Body of pancreas (tissue), 4 donors: ENCODE results near the gene HIP1R. TPM values are rescaled to one million over a fixed set of nuclear protein-coding genes. Genes with fewer than 3 reads are reported as not detected.

ENCODE experiments used
- ATAC-seq: fragments of 150-250 bp; one replicate; pipeline ENCODE4 v1.9.1; 2016
- DNase-seq, 4 donors: peaks; one replicate each; pipeline ENCODE4 v3.0.0-alpha.2; 2019
- H3K27ac ChIP-seq, 4 donors: fragments of 200-600 bp; sonication (generic); 1 replicate in 3 of 4; 2 replicates in 1 of 4; pipeline versions ENCODE4 v1.5.1 to v1.6.1; 2016 to 2019; ENCODE audit warnings: mild to moderate bottlenecking in 1 of 4, mixed read lengths in 1 of 4, moderate library complexity in 1 of 4
- H3K27me3 ChIP-seq, 2 donors: fragments of 200-600 bp; sonication (generic); one replicate each; pipeline ENCODE4 v1.6.0; 2016; ENCODE audit warnings: mild to moderate bottlenecking in 1 of 2
- H3K36me3 ChIP-seq, 2 donors: fragments of 200-600 bp; sonication (generic); replicated peaks in 1 of 2; 2 replicates each; pipeline ENCODE4 v1.5.1; 2016; ENCODE audit warnings: low read depth in 2 of 2; ENCODE audit not compliant: insufficient read depth in 1 of 2
- H3K4me1 ChIP-seq: fragments of 200-600 bp; sonication (generic); one replicate; pipeline ENCODE4 v1.6.0; 2016
- H3K4me3 ChIP-seq, 2 donors: fragments of 200-600 bp; sonication (generic); 1 replicate in 1 of 2; 2 replicates in 1 of 2; pipeline ENCODE4 v1.5.1; 2016 to 2019
- H3K9me3 ChIP-seq, 3 donors: fragments of 200-600 bp; sonication (generic); 1 replicate in 2 of 3; 2 replicates in 1 of 3; pipeline ENCODE4 v1.5.1; 2016
- POLR2A ChIP-seq, 3 donors: fragments of 450-650 bp; IDR thresholded peaks; one replicate each; pipeline ENCODE4 v1.6.1; 2016; ENCODE audit warnings: antibody characterized with exemption in 3 of 3, mild to moderate bottlenecking in 2 of 3
- WGBS, 2 donors: methylation state at CpG; one replicate each; pipeline ENCODE4 v1.1.5; 2017; 5-methylcytosine and 5-hydroxymethylcytosine counted together
- intact Hi-C: fragments of 100-400 bp; cut with DNase I; formaldehyde crosslinking; loops from one replicate; pipeline ENCODE4 v1.15.1; 2023
- total RNA-seq, 2 donors: library from RNA; depleted of rRNA; stranded (reverse); fragments of >200 nt; gene quantifications; one replicate each; pipeline ENCODE4 v1.1.0, GENCODE V29; 2016
- TF ChIP-seq, protein P1 (sequence below), 7 experiments: fragments of 450-650 bp in 4 of 7; fragments of 200-600 bp in 3 of 7; sonication (generic) in 3 of 7; IDR thresholded peaks; one replicate each; pipeline ENCODE4 v1.5.1; 2016 to 2019; ENCODE audit warnings: antibody characterized with exemption in 7 of 7

The HIP1R gene
- total RNA-seq, 2 donors from 2014 or later: 111 to 183 TPM

DNA sequence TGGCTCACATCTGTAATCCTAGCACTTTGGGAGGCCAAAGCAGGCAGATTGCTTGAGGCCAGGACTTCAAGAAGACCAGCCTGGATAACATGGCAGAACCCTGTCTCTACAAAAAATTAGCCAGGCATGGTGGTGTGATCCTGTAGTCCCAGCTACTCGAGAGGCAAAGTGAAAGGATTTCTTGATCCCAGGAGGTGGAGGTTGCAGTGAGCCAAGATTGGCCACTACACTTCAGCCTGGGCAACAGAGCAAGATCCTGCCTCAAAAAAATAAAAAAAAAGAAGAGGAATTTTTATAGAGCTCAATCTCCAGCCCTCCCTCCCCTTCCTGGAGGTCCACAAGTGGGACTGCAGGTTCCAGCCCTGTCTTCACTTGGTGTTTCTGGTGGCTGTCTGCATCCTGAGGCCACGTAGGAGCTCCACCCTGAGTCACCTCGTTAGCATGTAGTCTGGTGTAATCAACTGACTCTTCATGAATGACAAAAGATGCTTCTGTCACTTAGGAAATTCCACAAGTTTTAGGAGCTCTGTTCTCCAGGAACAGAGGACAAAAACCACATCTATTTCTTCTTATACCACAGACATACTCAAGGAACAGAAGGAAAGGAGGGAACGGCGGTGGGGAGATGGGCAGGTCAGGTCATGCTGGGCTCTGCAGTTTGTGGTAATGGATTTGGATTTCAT lies 44.7 kb upstream of the HIP1R start:
- no peak for DNase-seq
- Histone ChIP-seq H3K9me3 (no peaks in the 10 kb centered on the region), H3K4me1 (peaks cover 9% of the 10 kb centered on the region), H3K36me3 (no peaks in the 10 kb centered on the region), H3K27me3 (no peaks in the 10 kb centered on the region), H3K4me3 (no peak overlapping the region), H3K27ac (no peak overlapping the region)
- intact Hi-C loops: loop anchor here (5.0 kb wide), 1 partner anchor 57 kb away; no protein-coding TSS in a partner anchor
- WGBS, 2 donors: 73 to 86% methylated on average over 5 of the region's 5 CpGs
- TF ChIP-seq, protein P1, sequence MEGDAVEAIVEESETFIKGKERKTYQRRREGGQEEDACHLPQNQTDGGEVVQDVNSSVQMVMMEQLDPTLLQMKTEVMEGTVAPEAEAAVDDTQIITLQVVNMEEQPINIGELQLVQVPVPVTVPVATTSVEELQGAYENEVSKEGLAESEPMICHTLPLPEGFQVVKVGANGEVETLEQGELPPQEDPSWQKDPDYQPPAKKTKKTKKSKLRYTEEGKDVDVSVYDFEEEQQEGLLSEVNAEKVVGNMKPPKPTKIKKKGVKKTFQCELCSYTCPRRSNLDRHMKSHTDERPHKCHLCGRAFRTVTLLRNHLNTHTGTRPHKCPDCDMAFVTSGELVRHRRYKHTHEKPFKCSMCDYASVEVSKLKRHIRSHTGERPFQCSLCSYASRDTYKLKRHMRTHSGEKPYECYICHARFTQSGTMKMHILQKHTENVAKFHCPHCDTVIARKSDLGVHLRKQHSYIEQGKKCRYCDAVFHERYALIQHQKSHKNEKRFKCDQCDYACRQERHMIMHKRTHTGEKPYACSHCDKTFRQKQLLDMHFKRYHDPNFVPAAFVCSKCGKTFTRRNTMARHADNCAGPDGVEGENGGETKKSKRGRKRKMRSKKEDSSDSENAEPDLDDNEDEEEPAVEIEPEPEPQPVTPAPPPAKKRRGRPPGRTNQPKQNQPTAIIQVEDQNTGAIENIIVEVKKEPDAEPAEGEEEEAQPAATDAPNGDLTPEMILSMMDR (IDR thresholded peaks at IDR 0.05): no peak
- no peak for TF ChIP-seq POLR2A (IDR thresholded peaks at IDR 0.05)
- ATAC-seq: no peak

DNA sequence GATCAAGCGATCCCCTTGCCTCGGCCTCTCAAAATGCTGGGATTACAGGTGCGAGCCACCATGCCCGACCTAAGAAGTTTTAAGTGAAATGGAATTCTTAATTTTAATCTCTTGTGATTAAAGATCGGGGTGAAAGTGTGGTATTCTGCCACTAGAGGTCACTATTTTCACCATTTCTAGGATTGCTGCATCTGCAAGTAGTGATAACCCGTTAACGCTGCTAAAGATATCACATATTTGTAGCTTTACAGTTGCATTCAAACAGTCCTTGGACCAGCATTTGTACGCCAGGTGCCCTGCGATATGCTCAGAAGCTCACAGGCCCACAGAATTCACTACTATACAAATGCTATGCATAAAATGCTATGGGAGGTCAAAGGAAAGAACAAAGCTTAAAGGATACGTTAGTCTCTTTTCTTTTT lies 41.6 kb upstream of the HIP1R start:
- Histone ChIP-seq H3K36me3 (no peaks in the 10 kb centered on the region), H3K4me3 (no peak overlapping the region), H3K27me3 (no peaks in the 10 kb centered on the region), H3K9me3 (no peaks in the 10 kb centered on the region), H3K4me1 (peaks cover 19% of the 10 kb centered on the region), H3K27ac (no peak overlapping the region)
- TF ChIP-seq, protein P1 (IDR thresholded peaks at IDR 0.05): peak; percentile 54 to 81 (median 72)
- TF ChIP-seq POLR2A (IDR thresholded peaks at IDR 0.05): no peak
- 4 to 6% methylated on average over 10 of the region's 10 CpGs for WGBS, 2 donors
- intact Hi-C loops: loop anchor here (5.0 kb wide), 1 partner anchor 54 kb away; no protein-coding TSS in a partner anchor
- ATAC-seq: peak; percentile 86
- DNase-seq: peak in 2 of 4 donors; percentile 19 to 44

DNA sequence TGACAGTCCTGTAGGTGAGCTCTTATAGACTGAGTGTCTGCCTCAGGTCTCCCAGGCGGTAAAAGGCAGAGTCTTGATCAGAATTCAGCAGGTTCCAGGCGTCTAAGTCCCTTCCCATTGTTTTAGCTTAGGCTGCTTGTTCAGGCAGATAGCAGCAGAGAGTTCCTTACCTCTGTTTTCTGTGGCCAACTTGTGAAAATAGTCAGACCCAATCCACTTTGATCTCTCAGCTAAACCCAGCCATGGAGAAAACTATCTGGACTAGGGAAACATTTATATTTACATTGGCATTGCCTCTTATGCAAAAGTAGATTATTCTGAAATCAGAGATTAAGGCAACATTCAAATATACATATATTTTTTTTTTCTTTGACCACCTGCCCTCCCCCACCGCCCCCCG lies 39.5 kb upstream of the HIP1R start:
- H3K4me3 ChIP-seq: no peak overlapping the region
- ATAC-seq (no peak), DNase-seq (no peak)
- TF ChIP-seq, protein P1 (IDR thresholded peaks at IDR 0.05): no peak
- TF ChIP-seq POLR2A (IDR thresholded peaks at IDR 0.05): no peak
- H3K36me3 ChIP-seq: no peaks in the 10 kb centered on the region
- intact Hi-C loops: no loop called here
- H3K27ac ChIP-seq: peak overlapping the region in 2 of 4 donors; percentile 3 to 50
- peaks cover 19% of the 10 kb centered on the region for H3K4me1 ChIP-seq
- H3K27me3 ChIP-seq: no peaks in the 10 kb centered on the region
- no peaks in the 10 kb centered on the region for H3K9me3 ChIP-seq
- WGBS, 2 donors: 28 to 32% methylated on average over 4 of the region's 4 CpGs

DNA sequence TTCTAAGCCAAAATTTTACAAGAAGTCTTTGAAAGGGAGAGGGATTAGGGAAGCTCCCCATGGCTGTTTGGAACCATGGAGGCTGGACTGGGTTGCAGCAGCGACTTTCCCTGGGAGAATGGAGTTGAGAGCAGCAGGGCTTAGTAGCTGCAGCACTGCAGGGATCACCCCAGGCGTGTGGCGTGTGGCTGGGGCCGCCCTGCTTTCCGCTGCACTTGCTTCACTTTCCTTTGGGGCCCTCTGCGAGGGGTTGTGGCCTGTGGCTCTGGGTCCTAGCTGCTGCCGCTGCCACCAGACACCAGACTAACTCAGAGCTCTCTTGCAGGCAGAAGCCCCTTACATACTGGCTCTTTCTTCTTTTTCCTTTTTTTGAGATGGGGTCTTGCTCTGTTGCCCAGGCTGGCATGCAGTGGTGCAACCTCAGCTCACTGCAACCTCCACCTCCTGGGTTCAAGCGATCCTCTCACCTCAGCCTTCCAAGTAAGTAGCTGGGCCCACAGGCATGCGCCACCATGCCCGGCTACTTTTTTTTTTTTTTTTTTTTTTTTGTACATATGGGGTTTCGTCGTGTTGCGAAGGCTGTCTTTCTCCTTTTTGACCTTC lies 35.5 kb upstream of the HIP1R start:
- ATAC-seq: no peak
- H3K27ac ChIP-seq: no peak overlapping the region
- no peak for TF ChIP-seq POLR2A (IDR thresholded peaks at IDR 0.05)
- TF ChIP-seq, protein P1 (IDR thresholded peaks at IDR 0.05): no peak
- no peak overlapping the region for H3K4me3 ChIP-seq
- no peaks in the 10 kb centered on the region for H3K9me3 ChIP-seq
- H3K4me1 ChIP-seq: peaks cover 27% of the 10 kb centered on the region
- H3K36me3 ChIP-seq: no peaks in the 10 kb centered on the region
- no peaks in the 10 kb centered on the region for H3K27me3 ChIP-seq
- 86 to 93% methylated on average over 13 of the region's 13 CpGs for WGBS, 2 donors
- no peak for DNase-seq
- intact Hi-C loops: no loop called here
